ENCODE measurements around the gene SAMD1. TPM values are rescaled to one million over a fixed set of nuclear protein-coding genes. Genes with fewer than 3 reads are reported as not detected.

SAMD1 gene
- total and polyA plus RNA-seq, 2 of the 13 experiments (the other 11 are each of a cell fraction or from before 2014, with no cell fraction given): 17.5 to 45.0 TPM

DNA sequence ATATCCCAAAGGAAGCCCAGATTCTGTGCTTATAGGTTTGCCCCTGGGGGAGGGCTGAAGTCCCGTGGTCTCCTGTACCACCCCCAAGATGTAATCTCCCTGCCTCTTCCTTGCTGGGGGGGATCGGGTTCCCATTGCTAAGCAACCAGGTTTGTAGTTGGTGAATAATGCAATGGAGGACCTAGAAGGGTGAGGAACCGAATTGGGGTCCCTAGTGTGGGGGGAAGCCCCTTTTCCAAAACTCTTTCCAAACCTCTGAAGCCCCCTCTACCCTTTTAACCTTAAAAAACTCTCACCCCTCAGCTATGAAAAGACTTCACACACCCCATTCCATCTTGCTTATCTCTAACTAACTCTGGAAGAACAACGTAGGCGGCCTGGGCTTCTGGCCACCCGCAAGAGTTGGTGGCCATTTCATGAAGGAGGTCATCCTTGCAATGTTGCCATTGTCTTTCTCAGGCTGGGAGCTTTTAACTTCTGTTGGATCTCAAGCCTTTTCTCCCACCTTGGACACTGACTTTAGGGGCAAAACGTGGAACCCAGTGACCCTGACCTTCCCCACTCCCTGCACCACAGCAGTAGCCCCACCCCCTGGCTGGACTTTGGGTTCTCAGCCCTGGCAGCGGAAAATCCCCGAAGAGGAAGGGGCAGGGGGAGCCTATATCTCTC, 29.3 kb downstream of the SAMD1 start (continued):
- TF ChIP-seq NPAS2 (CRISPR knock-in tag; IDR thresholded peaks at IDR 0.05; ENCODE audit: borderline replicate concordance) (no peak), ZNF629 (CRISPR knock-in tag; conservative IDR thresholded peaks at IDR 0.05) (0 out of 2 replicates have a peak, but pooled peaks have one; percentile 24), GATA4 (IDR thresholded peaks at IDR 0.05; ENCODE audit: borderline replicate concordance, low read depth) (0 out of 2 replicates have a peak, but pooled peaks have one; percentile 21), NR2F6 (IDR thresholded peaks at IDR 0.05) (peak; percentile 90), NR2F6 (CRISPR knock-in tag; IDR thresholded peaks at IDR 0.05) (peak; percentile 95), ZNF792 (CRISPR knock-in tag; IDR thresholded peaks at IDR 0.05) (no peak), TEAD3 (CRISPR knock-in tag; optimal IDR thresholded peaks at IDR 0.05; ENCODE audit: borderline replicate concordance) (peak; percentile 55), POLR2AphosphoS5 (IDR thresholded peaks at IDR 0.05; ENCODE audit: low read depth, low read length) (peak; percentile 25; the same call in 1 of the 2 replicates), ZNF317 (CRISPR knock-in tag; IDR thresholded peaks at IDR 0.05) (no peak), FOXP1 (IDR thresholded peaks at IDR 0.05) (no peak), FOXP1 (CRISPR knock-in tag; IDR thresholded peaks at IDR 0.05) (0 out of 2 replicates have a peak, but pooled peaks have one; percentile 10), CREM (IDR thresholded peaks at IDR 0.05) (peak; percentile 57; the same call in 1 of the 2 replicates), CREM (CRISPR knock-in tag; IDR thresholded peaks at IDR 0.05) (no peak), ZNF431 (CRISPR knock-in tag; IDR thresholded peaks at IDR 0.05; ENCODE audit: borderline replicate concordance, low read depth) (no peak), ZFX (CRISPR knock-in tag; IDR thresholded peaks at IDR 0.05; ENCODE audit: low read depth) (peak; percentile 33), ZMAT3 (CRISPR knock-in tag; conservative IDR thresholded peaks at IDR 0.05) (peak; percentile 78; the same call in 1 of the 2 replicates), PAX8 (CRISPR knock-in tag; IDR thresholded peaks at IDR 0.05; ENCODE audit: borderline replicate concordance) (no peak), CAMTA2 (CRISPR knock-in tag; IDR thresholded peaks at IDR 0.05; ENCODE audit: borderline replicate concordance) (no peak), MED1 (CRISPR knock-in tag; IDR thresholded peaks at IDR 0.05) (0 out of 2 replicates have a peak, but pooled peaks have one; percentile 46), BCL6 (CRISPR knock-in tag; IDR thresholded peaks at IDR 0.05) (0 out of 2 replicates have a peak, but pooled peaks have one; percentile 10), NR2F1 (CRISPR knock-in tag; IDR thresholded peaks at IDR 0.05) (peak; percentile 77 to 84)
- TF ChIP-seq, protein P1, sequence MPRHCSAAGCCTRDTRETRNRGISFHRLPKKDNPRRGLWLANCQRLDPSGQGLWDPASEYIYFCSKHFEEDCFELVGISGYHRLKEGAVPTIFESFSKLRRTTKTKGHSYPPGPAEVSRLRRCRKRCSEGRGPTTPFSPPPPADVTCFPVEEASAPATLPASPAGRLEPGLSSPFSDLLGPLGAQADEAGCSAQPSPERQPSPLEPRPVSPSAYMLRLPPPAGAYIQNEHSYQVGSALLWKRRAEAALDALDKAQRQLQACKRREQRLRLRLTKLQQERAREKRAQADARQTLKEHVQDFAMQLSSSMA (CRISPR knock-in tag; IDR thresholded peaks at IDR 0.05): 0 out of 2 replicates have a peak, but pooled peaks have one; percentile 38
- TF ChIP-seq, protein P2, sequence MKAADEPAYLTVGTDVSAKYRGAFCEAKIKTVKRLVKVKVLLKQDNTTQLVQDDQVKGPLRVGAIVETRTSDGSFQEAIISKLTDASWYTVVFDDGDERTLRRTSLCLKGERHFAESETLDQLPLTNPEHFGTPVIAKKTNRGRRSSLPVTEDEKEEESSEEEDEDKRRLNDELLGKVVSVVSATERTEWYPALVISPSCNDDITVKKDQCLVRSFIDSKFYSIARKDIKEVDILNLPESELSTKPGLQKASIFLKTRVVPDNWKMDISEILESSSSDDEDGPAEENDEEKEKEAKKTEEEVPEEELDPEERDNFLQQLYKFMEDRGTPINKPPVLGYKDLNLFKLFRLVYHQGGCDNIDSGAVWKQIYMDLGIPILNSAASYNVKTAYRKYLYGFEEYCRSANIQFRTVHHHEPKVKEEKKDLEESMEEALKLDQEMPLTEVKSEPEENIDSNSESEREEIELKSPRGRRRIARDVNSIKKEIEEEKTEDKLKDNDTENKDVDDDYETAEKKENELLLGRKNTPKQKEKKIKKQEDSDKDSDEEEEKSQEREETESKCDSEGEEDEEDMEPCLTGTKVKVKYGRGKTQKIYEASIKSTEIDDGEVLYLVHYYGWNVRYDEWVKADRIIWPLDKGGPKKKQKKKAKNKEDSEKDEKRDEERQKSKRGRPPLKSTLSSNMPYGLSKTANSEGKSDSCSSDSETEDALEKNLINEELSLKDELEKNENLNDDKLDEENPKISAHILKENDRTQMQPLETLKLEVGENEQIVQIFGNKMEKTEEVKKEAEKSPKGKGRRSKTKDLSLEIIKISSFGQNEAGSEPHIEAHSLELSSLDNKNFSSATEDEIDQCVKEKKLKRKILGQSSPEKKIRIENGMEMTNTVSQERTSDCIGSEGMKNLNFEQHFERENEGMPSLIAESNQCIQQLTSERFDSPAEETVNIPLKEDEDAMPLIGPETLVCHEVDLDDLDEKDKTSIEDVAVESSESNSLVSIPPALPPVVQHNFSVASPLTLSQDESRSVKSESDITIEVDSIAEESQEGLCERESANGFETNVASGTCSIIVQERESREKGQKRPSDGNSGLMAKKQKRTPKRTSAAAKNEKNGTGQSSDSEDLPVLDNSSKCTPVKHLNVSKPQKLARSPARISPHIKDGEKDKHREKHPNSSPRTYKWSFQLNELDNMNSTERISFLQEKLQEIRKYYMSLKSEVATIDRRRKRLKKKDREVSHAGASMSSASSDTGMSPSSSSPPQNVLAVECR (CRISPR knock-in tag; IDR thresholded peaks at IDR 0.05; ENCODE audit: borderline replicate concordance): peak; percentile 53; the same call in 1 of the 2 replicates
- TF ChIP-seq, protein P3, sequence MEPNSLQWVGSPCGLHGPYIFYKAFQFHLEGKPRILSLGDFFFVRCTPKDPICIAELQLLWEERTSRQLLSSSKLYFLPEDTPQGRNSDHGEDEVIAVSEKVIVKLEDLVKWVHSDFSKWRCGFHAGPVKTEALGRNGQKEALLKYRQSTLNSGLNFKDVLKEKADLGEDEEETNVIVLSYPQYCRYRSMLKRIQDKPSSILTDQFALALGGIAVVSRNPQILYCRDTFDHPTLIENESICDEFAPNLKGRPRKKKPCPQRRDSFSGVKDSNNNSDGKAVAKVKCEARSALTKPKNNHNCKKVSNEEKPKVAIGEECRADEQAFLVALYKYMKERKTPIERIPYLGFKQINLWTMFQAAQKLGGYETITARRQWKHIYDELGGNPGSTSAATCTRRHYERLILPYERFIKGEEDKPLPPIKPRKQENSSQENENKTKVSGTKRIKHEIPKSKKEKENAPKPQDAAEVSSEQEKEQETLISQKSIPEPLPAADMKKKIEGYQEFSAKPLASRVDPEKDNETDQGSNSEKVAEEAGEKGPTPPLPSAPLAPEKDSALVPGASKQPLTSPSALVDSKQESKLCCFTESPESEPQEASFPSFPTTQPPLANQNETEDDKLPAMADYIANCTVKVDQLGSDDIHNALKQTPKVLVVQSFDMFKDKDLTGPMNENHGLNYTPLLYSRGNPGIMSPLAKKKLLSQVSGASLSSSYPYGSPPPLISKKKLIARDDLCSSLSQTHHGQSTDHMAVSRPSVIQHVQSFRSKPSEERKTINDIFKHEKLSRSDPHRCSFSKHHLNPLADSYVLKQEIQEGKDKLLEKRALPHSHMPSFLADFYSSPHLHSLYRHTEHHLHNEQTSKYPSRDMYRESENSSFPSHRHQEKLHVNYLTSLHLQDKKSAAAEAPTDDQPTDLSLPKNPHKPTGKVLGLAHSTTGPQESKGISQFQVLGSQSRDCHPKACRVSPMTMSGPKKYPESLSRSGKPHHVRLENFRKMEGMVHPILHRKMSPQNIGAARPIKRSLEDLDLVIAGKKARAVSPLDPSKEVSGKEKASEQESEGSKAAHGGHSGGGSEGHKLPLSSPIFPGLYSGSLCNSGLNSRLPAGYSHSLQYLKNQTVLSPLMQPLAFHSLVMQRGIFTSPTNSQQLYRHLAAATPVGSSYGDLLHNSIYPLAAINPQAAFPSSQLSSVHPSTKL (CRISPR knock-in tag; IDR thresholded peaks at IDR 0.05): peak; percentile 43; the same call in 1 of the 2 replicates
